ENCODE data around the gene LY9. TPM values are rescaled to one million over a fixed set of nuclear protein-coding genes. Genes with fewer than 3 reads are reported as not detected.

LY9 gene
- total RNA-seq, 4 donors from 2014 or later = 1.6 to 39.6 (median 3.6) TPM

DNA sequence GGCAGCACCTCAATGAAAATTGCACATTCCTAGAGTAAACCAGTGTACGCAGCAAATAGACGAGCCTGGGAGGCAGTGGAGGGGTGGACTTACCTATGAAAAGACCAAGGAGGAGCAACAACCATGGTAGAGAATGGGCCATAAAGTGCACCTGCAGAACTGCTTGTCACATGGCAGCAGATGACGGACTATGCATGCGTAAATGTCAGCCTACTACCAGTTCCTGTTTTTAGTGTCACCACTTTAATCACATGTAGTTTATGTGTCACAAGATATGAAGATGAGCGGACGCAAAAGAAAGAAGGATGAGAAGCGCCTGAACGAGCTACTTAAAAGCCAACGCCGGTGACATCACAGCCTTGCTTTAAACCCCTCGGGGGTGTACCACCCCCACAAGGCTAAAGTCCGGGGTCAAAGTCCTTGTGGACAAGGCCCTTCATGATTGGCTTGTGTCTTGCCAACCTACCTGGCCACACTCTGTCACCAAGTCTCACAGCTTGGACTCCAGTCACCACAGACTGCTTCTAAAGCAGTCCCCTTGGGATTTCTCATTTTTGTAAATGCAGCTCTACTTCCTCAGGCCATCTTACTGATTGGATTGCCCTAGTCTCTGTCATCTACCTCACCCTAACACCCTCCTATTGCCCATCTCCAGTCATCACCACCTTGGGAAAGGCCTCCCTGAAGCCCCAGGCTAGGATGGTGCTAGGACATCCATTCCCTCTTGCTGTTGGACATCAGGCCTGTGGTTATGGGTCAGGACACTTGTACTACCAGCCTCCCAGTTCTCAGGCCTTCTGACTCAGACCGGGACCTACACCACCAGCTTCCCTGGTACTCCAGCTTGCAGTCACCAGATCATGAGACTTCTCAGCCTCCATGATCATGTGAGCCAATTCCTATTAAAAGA is 6.0 kb upstream of the LY9 start:
- Histone ChIP-seq H3K9me3 (no peaks in the 10 kb centered on the region), H3K4me1 (peaks cover 0 to 7% (median 0%) of the 10 kb centered on the region in 4 donors), H3K4me3 (no peak overlapping the region), H3K27me3 (no peaks in the 10 kb centered on the region), H3K27ac (peak overlapping the region in 2 of 4 donors; percentile 88 to 92), H3K36me3 (no peaks in the 10 kb centered on the region)
- peak in 2 of 3 donors; percentile 84 for DNase-seq
- TF ChIP-seq, protein P1, sequence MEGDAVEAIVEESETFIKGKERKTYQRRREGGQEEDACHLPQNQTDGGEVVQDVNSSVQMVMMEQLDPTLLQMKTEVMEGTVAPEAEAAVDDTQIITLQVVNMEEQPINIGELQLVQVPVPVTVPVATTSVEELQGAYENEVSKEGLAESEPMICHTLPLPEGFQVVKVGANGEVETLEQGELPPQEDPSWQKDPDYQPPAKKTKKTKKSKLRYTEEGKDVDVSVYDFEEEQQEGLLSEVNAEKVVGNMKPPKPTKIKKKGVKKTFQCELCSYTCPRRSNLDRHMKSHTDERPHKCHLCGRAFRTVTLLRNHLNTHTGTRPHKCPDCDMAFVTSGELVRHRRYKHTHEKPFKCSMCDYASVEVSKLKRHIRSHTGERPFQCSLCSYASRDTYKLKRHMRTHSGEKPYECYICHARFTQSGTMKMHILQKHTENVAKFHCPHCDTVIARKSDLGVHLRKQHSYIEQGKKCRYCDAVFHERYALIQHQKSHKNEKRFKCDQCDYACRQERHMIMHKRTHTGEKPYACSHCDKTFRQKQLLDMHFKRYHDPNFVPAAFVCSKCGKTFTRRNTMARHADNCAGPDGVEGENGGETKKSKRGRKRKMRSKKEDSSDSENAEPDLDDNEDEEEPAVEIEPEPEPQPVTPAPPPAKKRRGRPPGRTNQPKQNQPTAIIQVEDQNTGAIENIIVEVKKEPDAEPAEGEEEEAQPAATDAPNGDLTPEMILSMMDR (IDR thresholded peaks at IDR 0.05) = no peak
- TF ChIP-seq POLR2A (IDR thresholded peaks at IDR 0.05) = no peak

DNA sequence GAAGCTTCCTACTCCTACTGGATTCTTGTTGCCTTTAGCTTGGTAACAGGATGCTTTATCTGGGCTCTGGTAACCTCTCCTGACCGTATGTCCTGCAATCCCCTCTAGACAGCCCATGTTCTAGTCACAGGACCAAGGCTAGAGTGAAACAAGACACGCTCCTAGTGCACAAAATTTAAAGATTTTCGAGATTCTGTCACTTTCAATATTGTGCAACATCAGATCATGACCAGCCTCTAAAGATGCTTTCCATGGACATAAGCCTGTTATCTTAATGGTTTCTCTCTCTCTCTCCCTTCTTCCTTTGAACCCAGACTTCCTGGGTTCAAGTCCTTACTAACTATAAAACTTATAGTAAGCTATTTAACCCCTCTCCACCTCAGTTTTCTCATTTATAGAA is 1.6 kb upstream of the LY9 start:
- H3K27ac ChIP-seq = no peak overlapping the region
- H3K4me3 ChIP-seq = no peak overlapping the region
- H3K9me3 ChIP-seq = no peaks in the 10 kb centered on the region
- TF ChIP-seq, protein P1 (IDR thresholded peaks at IDR 0.05) = no peak
- TF ChIP-seq POLR2A (IDR thresholded peaks at IDR 0.05) = no peak
- DNase-seq = no peak
- H3K27me3 ChIP-seq = no peaks in the 10 kb centered on the region
- peaks cover 0 to 12% (median 0%) of the 10 kb centered on the region in 4 donors for H3K4me1 ChIP-seq
- no peaks in the 10 kb centered on the region for H3K36me3 ChIP-seq

DNA sequence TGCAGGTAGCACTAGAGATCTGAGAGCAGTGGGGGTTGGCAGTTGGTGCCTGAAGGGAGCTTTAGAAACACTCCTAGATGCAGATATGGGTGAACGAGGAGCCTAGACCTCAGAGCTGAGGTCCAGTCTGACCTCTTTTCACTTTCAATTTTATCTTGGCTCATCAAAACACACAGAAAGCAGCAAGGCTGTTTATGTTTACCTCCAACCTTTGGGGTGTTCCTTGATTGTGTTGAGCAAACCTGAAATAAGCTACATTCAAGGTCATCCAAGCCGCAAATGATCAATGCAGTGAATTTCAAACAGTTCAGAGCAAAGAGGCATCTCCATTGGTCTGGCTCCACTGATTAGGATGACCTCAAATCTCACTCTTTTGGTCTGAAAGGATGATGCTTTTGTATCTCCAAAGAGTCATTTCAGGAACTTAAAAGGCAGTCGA is 1.3 kb downstream of the LY9 start:
- peak overlapping the region; percentile 13 to 85 (median 81) for H3K27ac ChIP-seq
- H3K9me3 ChIP-seq = no peaks in the 10 kb centered on the region
- peaks cover 0 to 11% (median 3%) of the 10 kb centered on the region in 4 donors for H3K4me1 ChIP-seq
- DNase-seq = no peak
- no peaks in the 10 kb centered on the region for H3K36me3 ChIP-seq
- H3K27me3 ChIP-seq = no peaks in the 10 kb centered on the region
- TF ChIP-seq, protein P1 (IDR thresholded peaks at IDR 0.05) = no peak
- no peak for TF ChIP-seq POLR2A (IDR thresholded peaks at IDR 0.05)
- peak overlapping the region; percentile 19 to 36 (median 32) for H3K4me3 ChIP-seq

DNA sequence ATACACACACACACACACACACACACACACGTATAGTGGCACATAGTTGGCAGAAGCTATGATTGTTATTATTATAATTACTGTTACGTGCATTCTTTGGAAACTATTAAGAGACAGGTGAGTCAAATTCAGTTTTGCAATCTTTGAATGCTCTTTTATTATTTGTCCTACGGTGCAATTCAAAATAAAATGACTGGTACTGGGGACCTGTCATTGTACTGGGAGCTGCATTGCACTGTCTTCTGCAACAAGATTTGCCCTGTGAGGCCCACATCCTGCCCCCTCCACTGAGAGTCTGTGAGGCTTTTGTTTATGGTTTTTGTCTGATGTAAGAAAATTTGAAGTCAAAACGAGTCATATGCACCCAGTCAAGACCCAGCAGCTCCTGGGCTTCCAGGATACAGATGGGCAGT is 1.9 kb downstream of the LY9 start:
- Histone ChIP-seq H3K36me3 (no peaks in the 10 kb centered on the region), H3K9me3 (no peaks in the 10 kb centered on the region), H3K27me3 (no peaks in the 10 kb centered on the region), H3K27ac (peak overlapping the region in 3 of 4 donors; percentile 21 to 85 (median 80)), H3K4me1 (peaks cover 0 to 11% (median 3%) of the 10 kb centered on the region in 4 donors), H3K4me3 (peak overlapping the region in 2 of 4 donors; percentile 33 to 36)
- TF ChIP-seq POLR2A (IDR thresholded peaks at IDR 0.05) = no peak
- TF ChIP-seq, protein P1 (IDR thresholded peaks at IDR 0.05) = no peak
- DNase-seq = peak in 2 of 3 donors; percentile 80 to 82

DNA sequence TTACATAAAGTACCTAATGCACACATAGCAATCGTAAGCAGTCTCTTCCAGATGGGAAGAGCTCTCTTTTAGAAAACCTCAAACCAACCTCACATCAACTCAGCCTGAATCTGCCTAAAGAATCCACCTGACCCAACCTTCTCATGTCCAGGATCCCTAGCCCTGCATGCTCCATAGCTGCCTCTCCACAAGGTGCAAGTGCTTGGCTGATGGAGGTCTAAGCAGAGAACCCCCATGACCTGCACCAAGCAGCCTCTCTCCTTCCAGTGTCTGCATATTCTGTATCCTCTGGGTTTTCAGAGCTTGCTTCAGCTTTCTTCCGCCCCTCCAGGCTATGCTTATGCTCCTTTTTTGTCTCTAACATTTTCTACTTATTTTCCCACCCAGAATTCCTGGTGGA is 2.5 kb downstream of the LY9 start:
- Histone ChIP-seq H3K27ac (peak overlapping the region in 3 of 4 donors; percentile 21 to 85 (median 45)), H3K9me3 (no peaks in the 10 kb centered on the region), H3K36me3 (no peaks in the 10 kb centered on the region), H3K27me3 (no peaks in the 10 kb centered on the region), H3K4me3 (peak overlapping the region in 1 of 4 donors; percentile 33), H3K4me1 (peaks cover 0 to 11% (median 3%) of the 10 kb centered on the region in 4 donors)
- TF ChIP-seq POLR2A (IDR thresholded peaks at IDR 0.05) = no peak
- TF ChIP-seq, protein P1 (IDR thresholded peaks at IDR 0.05) = no peak
- no peak for DNase-seq
